ENCODE data around the gene SP2. TPM values are rescaled to one million over a fixed set of nuclear protein-coding genes. Genes with fewer than 3 reads are reported as not detected.

SP2 gene
- total RNA-seq, 1 donor from 2014 or later: 11.3 TPM

- H3K4me3 ChIP-seq: no peak overlapping the region
- intact Hi-C loops (cut with DNase I): no loop called here
- no peaks in the 10 kb centered on the region for H3K9me3 ChIP-seq
- no peak for TF ChIP-seq POLR2AphosphoS5 (IDR thresholded peaks at IDR 0.05; ENCODE audit: insufficient read depth in 1 of 2, low read depth in 1 of 2)
- TF ChIP-seq CTCF (IDR thresholded peaks at IDR 0.05): no peak
- TF ChIP-seq POLR2A (IDR thresholded peaks at IDR 0.05): no peak
- no peaks in the 10 kb centered on the region for H3K36me3 ChIP-seq
- H3K4me1 ChIP-seq: peaks cover 11% of the 10 kb centered on the region
- H3K27ac ChIP-seq: no peak overlapping the region
- no peak for DNase-seq (ENCODE audit: extremely low spot score in 2 of 2)
- no peaks in the 10 kb centered on the region for H3K27me3 ChIP-seq
Measured at GRCh38 chr17:47870056-47870455, 26.0 kb upstream of the SP2 start.

- Histone ChIP-seq H3K27ac (no peak overlapping the region), H3K9me3 (no peaks in the 10 kb centered on the region), H3K4me1 (peaks cover 11% of the 10 kb centered on the region), H3K27me3 (no peaks in the 10 kb centered on the region), H3K4me3 (no peak overlapping the region), H3K36me3 (no peaks in the 10 kb centered on the region)
- TF ChIP-seq POLR2A (IDR thresholded peaks at IDR 0.05) (no peak), CTCF (IDR thresholded peaks at IDR 0.05) (no peak), POLR2AphosphoS5 (IDR thresholded peaks at IDR 0.05; ENCODE audit: insufficient read depth in 1 of 2, low read depth in 1 of 2) (no peak)
- no peak for DNase-seq (ENCODE audit: extremely low spot score in 2 of 2)
- intact Hi-C loops (cut with DNase I): no loop called here
Measured at GRCh38 chr17:47871048-47871447, 25.0 kb upstream of the SP2 start.

GRCh38 chr17:47872019-47872650 is 23.9 kb upstream of the SP2 start:
- TF ChIP-seq POLR2AphosphoS5 (IDR thresholded peaks at IDR 0.05; ENCODE audit: insufficient read depth in 1 of 2, low read depth in 1 of 2) (no peak), CTCF (IDR thresholded peaks at IDR 0.05) (no peak), POLR2A (IDR thresholded peaks at IDR 0.05) (no peak)
- Histone ChIP-seq H3K4me3 (peak overlapping the region in 1 of 2 donors; percentile 9), H3K27me3 (no peaks in the 10 kb centered on the region), H3K27ac (no peak overlapping the region), H3K4me1 (peaks cover 11% of the 10 kb centered on the region), H3K9me3 (no peaks in the 10 kb centered on the region), H3K36me3 (no peaks in the 10 kb centered on the region)
- intact Hi-C loops (cut with DNase I): no loop called here
- DNase-seq (ENCODE audit: extremely low spot score in 2 of 2): no peak

GRCh38 chr17:47872651-47873161 is 23.3 kb upstream of the SP2 start:
- H3K4me3 ChIP-seq: peak overlapping the region in 1 of 2 donors; percentile 9
- no peaks in the 10 kb centered on the region for H3K27me3 ChIP-seq
- no peak overlapping the region for H3K27ac ChIP-seq
- peaks cover 11% of the 10 kb centered on the region for H3K4me1 ChIP-seq
- H3K9me3 ChIP-seq: no peaks in the 10 kb centered on the region
- DNase-seq (ENCODE audit: extremely low spot score in 2 of 2): no peak
- intact Hi-C loops (cut with DNase I): no loop called here
- no peaks in the 10 kb centered on the region for H3K36me3 ChIP-seq
- no peak for TF ChIP-seq POLR2A (IDR thresholded peaks at IDR 0.05)
- no peak for TF ChIP-seq CTCF (IDR thresholded peaks at IDR 0.05)
- TF ChIP-seq POLR2AphosphoS5 (IDR thresholded peaks at IDR 0.05; ENCODE audit: insufficient read depth in 1 of 2, low read depth in 1 of 2): no peak
